Astrocyte (in vitro differentiated cells and primary cell): Measurements from ENCODE around the gene CPNE5. TPM values are rescaled to one million over a fixed set of nuclear protein-coding genes. Genes with fewer than 3 reads are reported as not detected.

Experiments used
- DNase-seq: peaks from one replicate; pipeline ENCODE4 v3.0.0-alpha.2; 2010; ENCODE audit warnings: low read depth
- FAIRE-seq: peaks from 2 replicates; lab custom pipeline; 2011; peaks lifted over from hg19 to GRCh38; lab: Jason Lieb, UNC
- H2AFZ ChIP-seq: 2 replicates; pipeline ENCODE4 v1.6.0; 2012; ENCODE audit warnings: low read depth, low read length, inconsistent platforms
- H3K27ac ChIP-seq: 2 replicates; pipeline ENCODE4 v1.5.1; 2011; ENCODE audit warnings: low read depth, low read length, inconsistent platforms
- H3K27me3 ChIP-seq: 2 replicates; pipeline ENCODE4 v1.6.0; 2011; ENCODE audit warnings: low read length, inconsistent platforms; ENCODE audit not compliant: insufficient read depth
- H3K36me3 ChIP-seq: 2 replicates; pipeline ENCODE4 v1.5.1; 2011; ENCODE audit warnings: low read length, inconsistent platforms; ENCODE audit not compliant: insufficient read depth
- H3K4me1 ChIP-seq: 2 replicates; pipeline ENCODE4 v1.5.1; 2011; ENCODE audit warnings: low read length, inconsistent platforms; ENCODE audit not compliant: insufficient read depth
- H3K4me2 ChIP-seq: 2 replicates; pipeline ENCODE4 v1.6.0; 2012; ENCODE audit warnings: low read length, inconsistent platforms
- H3K4me3 ChIP-seq: 2 replicates; pipeline ENCODE4 v1.5.1; 2011; ENCODE audit warnings: low read depth, mild to moderate bottlenecking, low read length, inconsistent platforms; ENCODE audit not compliant: insufficient read depth
- H3K79me2 ChIP-seq: 2 replicates; pipeline ENCODE4 v1.6.0; 2012; ENCODE audit warnings: mild to moderate bottlenecking, low read length, inconsistent platforms; ENCODE audit not compliant: insufficient read depth
- H3K9ac ChIP-seq: 2 replicates; pipeline ENCODE4 v1.6.0; 2012; ENCODE audit warnings: mild to moderate bottlenecking, low read length, inconsistent platforms
- H3K9me3 ChIP-seq: 2 replicates; pipeline ENCODE4 v1.5.1; 2012; ENCODE audit warnings: low read depth, mild to moderate bottlenecking, low read length, inconsistent platforms; ENCODE audit not compliant: insufficient read depth
- H4K20me1 ChIP-seq: 2 replicates; pipeline ENCODE4 v1.6.0; 2012; ENCODE audit warnings: low read length, inconsistent platforms; ENCODE audit not compliant: insufficient read depth
- H3K27ac Mint-ChIP-seq: one replicate; pipeline ENCODE4 v1.8.0; 2021; ENCODE audit warnings: mild to moderate bottlenecking, mixed read lengths; ENCODE audit not compliant: unreplicated experiment
- H3K27me3 Mint-ChIP-seq: one replicate; pipeline ENCODE4 v1.8.0; 2021; ENCODE audit warnings: low read depth, mixed read lengths; ENCODE audit not compliant: unreplicated experiment
- H3K36me3 Mint-ChIP-seq: one replicate; pipeline ENCODE4 v1.8.0; 2021; ENCODE audit warnings: low read depth, mixed read lengths; ENCODE audit not compliant: unreplicated experiment
- H3K4me1 Mint-ChIP-seq: one replicate; pipeline ENCODE4 v1.8.0; 2021; ENCODE audit warnings: low read depth, mixed read lengths; ENCODE audit not compliant: unreplicated experiment
- H3K4me3 Mint-ChIP-seq: one replicate; pipeline ENCODE4 v1.8.0; 2021; ENCODE audit warnings: mild to moderate bottlenecking, moderate library complexity, mixed read lengths; ENCODE audit not compliant: unreplicated experiment
- H3K9me3 Mint-ChIP-seq: one replicate; pipeline ENCODE4 v1.8.0; 2021; ENCODE audit warnings: mild to moderate bottlenecking, mixed read lengths; ENCODE audit not compliant: unreplicated experiment
- CTCF ChIP-seq: IDR thresholded peaks from 2 replicates; pipeline ENCODE4 v1.5.1; 2011; ENCODE audit warnings: low read depth, mild to moderate bottlenecking, inconsistent platforms, low read length, moderate library complexity; ENCODE audit not compliant: insufficient read depth
- EZH2 ChIP-seq: IDR thresholded peaks from 2 replicates; pipeline ENCODE4 v1.6.1; 2012; ENCODE audit warnings: mild to moderate bottlenecking, low read length, inconsistent platforms; ENCODE audit not compliant: insufficient read depth
- total RNA-seq: library from RNA; stranded (reverse); gene quantifications from 2 replicates; pipeline ENCODE4 v1.2.1, GENCODE V29; 2021

CPNE5 gene
- total RNA-seq, 1 donor from 2014 or later: 0.11 TPM

DNA sequence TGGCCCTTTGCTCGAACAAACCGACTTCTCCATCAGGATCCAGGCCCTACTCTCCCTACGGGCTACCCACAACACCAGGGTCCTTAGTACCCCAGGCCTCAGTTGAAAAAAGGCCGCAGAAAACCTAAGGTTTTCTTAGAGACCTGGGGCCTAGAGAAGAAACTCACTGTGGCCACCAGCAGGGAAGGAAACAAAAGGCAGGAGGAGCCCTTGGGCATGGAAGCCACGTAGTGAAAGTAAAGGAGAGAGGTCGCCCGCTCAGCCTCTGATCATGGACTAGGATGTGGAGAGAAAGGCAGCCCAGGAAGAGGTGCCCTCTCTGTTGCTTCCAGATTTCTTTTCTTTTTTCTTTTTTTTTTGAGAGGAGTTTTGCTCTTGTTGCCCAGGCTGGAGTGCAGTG lies 31.5 kb downstream of the CPNE5 start:
- H3K9me3 ChIP-seq: no peaks in the 10 kb centered on the region

DNA sequence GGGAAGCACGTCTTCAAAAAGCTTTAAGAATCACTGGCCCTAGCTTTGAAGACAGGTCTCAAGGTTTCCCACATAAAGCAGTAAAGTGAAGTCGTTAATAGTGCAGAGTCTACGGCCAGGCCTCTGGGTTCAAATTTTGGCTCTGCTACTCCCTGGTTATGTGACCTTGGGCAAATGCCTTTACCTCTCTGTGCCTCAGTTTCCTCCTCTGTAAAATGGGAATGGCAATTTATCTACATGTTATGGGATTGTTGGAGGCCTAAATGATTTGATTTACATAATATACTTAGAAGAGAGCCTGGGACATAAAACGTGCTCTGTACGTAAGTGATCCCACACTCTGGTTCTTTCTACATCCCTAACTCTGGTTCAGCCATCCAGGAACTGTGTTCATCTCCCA lies 32.1 kb downstream of the CPNE5 start:
- no peaks in the 10 kb centered on the region for H3K4me1 ChIP-seq
- no peaks in the 10 kb centered on the region for H3K9me3 ChIP-seq
- Mint-ChIP-seq H3K4me3 (no peak overlapping the region), H3K36me3 (no peaks in the 10 kb centered on the region), H3K27me3 (peaks cover 63% of the 10 kb centered on the region), H3K4me1 (peaks cover 5% of the 10 kb centered on the region), H3K9me3 (no peaks in the 10 kb centered on the region), H3K27ac (no peak overlapping the region)
- no peak for DNase-seq
- H2AFZ ChIP-seq: no peak overlapping the region
- TF ChIP-seq EZH2: no peak
- H3K4me2 ChIP-seq: no peak overlapping the region
- H3K79me2 ChIP-seq: no peaks in the 10 kb centered on the region
- no peak overlapping the region for H3K27ac ChIP-seq
- FAIRE-seq: no peak
- H3K9ac ChIP-seq: no peak overlapping the region
- no peak overlapping the region for H3K4me3 ChIP-seq
- H4K20me1 ChIP-seq: no peaks in the 10 kb centered on the region
- H3K27me3 ChIP-seq: peaks cover 15% of the 10 kb centered on the region
- H3K36me3 ChIP-seq: no peaks in the 10 kb centered on the region

More for the DNA sequence above, 31.5 kb downstream of the CPNE5 start:
- Histone ChIP-seq H3K27me3 (peaks cover 15% of the 10 kb centered on the region), H2AFZ (no peak overlapping the region), H3K9ac (no peak overlapping the region), H3K36me3 (no peaks in the 10 kb centered on the region), H3K27ac (no peak overlapping the region), H3K4me1 (no peaks in the 10 kb centered on the region), H3K4me2 (no peak overlapping the region), H3K79me2 (no peaks in the 10 kb centered on the region), H3K4me3 (no peak overlapping the region), H4K20me1 (no peaks in the 10 kb centered on the region)
- FAIRE-seq (no peak), DNase-seq (no peak)
- Mint-ChIP-seq H3K27me3 (peaks cover 65% of the 10 kb centered on the region), H3K4me1 (peaks cover 5% of the 10 kb centered on the region), H3K4me3 (no peak overlapping the region), H3K36me3 (no peaks in the 10 kb centered on the region), H3K27ac (no peak overlapping the region), H3K9me3 (no peaks in the 10 kb centered on the region)
- TF ChIP-seq EZH2 (no peak), CTCF (no peak)

GRCh38 chr6:36805917-36806316 lies 33.3 kb downstream of the CPNE5 start:
- Mint-ChIP-seq H3K9me3 (no peaks in the 10 kb centered on the region), H3K27ac (no peak overlapping the region), H3K4me3 (no peak overlapping the region), H3K27me3 (peaks cover 51% of the 10 kb centered on the region), H3K36me3 (no peaks in the 10 kb centered on the region), H3K4me1 (peaks cover 5% of the 10 kb centered on the region)
- peaks cover 15% of the 10 kb centered on the region for H3K27me3 ChIP-seq
- no peaks in the 10 kb centered on the region for H3K79me2 ChIP-seq
- H3K4me1 ChIP-seq: no peaks in the 10 kb centered on the region
- no peak overlapping the region for H3K27ac ChIP-seq
- DNase-seq (no peak), FAIRE-seq (no peak)
- H3K9me3 ChIP-seq: no peaks in the 10 kb centered on the region
- H2AFZ ChIP-seq: no peak overlapping the region
- H3K4me2 ChIP-seq: no peak overlapping the region
- H3K36me3 ChIP-seq: no peaks in the 10 kb centered on the region
- no peak overlapping the region for H3K9ac ChIP-seq
- no peaks in the 10 kb centered on the region for H4K20me1 ChIP-seq
- TF ChIP-seq EZH2 (no peak), CTCF (no peak)
- no peak overlapping the region for H3K4me3 ChIP-seq
